Measurements from ENCODE around the gene KRT82.
"Not testable (repeated sequence)": the region's sequence is repeated elsewhere in the genome, so short reads cannot be mapped to it uniquely, and the experiment has no call there.

The KRT82 gene

GRCh38 chr12:52434760-52435530 is 28.8 kb upstream of the KRT82 start:
- FAIRE-seq: no peak

- FAIRE-seq: no peak
Measured at GRCh38 chr12:52434081-52434733, 28.1 kb upstream of the KRT82 start, which contains the start of gene KRT75. Gene KRT75 (minus strand): TSS chr12:52434371. CDS start chr12:52434304, 67 bp downstream.

DNA sequence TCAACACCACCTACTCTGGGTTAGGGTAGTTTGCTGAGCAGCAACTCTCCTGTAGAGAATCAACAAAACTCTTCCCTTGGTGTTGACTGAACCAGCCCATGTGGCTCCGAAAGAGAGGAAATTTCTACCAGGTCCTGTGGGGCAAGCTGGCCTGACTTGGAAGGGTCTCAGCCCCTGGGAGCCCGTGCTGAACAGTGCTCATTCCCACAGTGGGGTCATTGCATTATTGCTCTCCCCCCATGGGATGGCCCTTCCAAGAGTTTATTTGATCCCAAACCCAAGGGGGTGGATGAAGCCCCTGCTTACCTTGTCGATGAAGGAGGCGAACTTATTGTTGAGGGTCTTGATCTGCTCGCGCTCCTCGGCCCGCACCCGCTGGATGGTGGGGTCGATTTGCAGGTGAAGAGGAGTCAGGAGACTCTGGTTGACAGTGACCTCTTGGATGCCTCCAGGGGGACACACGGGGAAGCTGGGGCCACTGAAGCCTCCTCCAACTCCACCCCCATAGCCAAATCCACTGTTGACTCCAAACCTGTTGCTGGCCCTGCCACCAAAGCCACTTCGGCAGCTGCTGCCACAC is 27.5 kb upstream of the KRT82 start:
- FAIRE-seq: no peak

DNA sequence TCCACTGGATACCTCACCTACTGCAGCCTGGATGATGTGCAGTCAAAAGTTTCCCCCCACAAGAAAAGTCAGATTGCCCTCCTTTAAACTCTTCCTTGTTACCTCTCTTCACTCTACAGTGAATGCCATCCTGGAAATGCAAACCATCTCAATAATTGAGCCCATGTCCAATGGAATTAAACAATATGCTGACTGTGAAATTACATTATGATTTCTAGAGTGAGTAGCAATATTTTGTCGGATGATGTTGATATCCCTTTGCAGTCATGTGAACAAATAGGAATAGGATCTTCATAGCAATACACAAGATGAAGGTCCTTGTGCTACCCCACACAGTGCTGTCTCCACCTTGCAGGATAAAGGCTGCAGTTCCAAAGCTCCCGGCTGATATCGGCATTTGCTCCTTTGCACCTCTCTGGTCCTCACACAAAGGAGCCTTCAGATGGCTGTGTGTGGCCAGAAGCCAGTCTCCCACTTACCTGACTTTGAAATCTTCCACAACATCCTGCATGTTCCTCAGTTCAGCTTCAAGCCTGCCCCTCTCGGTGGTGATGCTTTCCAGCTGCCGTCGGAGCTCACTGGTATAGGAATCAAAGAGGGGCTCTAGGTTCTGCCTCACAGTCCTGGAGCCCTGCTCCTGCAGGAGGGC is 26.5 kb upstream of the KRT82 start:
- no peak for FAIRE-seq

DNA sequence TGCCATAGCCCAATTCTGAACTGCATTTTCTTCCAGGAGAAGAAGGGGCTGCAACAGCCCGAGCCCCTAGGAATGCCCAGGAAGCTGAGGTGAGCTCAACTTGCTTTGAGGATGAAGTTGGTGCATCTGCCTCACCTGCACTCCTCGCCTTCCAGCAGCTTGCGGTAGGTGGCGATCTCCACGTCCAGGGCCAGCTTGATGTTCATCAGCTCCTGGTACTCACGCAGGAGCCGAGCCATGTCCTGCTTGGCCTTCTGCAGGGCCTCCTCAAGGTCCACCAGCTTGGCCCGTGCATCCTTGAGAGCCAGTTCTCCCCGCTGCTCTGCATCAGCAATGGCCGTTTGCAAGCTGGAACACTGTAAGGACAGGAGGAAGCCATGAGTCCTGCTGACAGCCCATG is 22.0 kb upstream of the KRT82 start:
- no peak for FAIRE-seq

DNA sequence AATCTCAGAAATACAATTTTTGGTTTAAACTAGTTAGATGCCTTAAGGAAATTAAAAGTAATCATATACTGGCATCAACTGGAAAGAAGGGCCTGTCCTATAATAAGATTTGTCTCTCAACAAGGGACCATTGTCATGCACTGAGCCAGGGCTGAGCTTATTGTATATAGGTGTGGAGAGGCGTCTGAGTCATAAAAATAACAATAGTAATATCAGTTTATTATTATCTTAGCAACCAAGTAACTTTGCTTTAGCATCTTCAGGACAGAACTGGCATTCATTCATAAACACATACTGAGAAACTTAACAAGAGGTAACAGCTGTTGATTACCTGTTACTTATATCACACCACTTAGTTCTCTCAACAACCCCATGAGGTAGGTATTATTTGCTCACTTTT is 20.9 kb upstream of the KRT82 start:
- no peak for FAIRE-seq

GRCh38 chr12:52426034-52426433 is 19.9 kb upstream of the KRT82 start:
- no peak for FAIRE-seq

DNA sequence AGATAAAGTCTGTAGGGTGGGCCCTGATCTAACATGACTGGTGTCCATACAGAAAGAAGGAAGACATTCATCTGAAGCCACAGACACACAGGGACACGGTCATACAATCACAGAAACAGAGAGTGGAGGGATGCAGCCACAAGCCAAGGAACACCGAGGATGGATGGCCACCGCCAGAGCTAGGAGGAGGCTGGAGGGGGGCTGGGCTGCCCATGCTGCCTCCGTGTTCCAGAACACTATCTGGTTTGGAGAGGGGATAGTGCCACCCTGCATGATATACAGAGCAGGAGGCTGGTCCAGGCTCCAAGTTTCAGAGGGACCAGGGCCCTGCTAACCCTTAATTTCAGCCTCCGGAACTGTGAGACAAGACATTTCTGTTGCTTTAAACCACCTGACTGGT is 19.3 kb upstream of the KRT82 start:
- no peak for FAIRE-seq

DNA sequence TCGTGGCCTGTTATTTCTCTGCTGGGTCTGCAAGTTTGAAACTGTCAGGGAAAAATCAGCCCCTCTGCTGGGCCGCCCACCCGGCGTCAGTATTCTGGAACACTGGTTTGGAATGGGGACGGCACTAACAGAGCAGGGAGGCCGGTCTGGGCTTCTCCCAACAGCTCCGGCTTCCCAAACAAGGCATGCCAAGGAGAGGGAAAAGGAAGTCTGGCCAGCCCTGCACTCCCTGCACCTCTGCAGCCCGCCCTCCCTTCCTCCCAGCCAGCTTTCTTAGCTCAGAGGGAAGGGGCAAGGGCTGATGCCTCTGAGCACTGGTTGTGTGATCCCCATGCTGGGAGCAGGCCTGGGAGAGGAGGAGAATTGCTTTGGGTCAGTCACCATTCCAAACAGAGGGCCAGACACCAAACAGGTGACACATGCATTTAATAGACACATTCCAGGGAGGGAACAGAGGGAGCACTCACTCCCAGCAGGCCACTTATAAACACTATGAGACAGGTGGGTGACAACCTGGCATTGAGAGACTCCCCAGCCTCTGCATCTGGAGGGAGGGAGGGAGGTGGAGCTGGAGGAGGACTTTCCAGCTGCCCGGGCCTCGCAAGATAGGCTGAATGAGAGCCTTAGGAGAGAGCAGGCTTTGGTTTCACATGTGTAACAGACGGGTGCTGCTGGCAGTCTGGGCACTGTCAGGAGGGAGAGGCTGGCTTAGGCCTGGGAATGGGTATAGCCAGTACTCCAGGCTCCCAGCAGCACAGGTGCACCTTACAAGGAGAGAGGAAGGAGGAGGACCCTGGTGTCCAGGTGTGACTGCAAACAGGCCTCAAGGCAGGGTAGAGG is 17.7 kb upstream of the KRT82 start:
- no peak for FAIRE-seq

DNA sequence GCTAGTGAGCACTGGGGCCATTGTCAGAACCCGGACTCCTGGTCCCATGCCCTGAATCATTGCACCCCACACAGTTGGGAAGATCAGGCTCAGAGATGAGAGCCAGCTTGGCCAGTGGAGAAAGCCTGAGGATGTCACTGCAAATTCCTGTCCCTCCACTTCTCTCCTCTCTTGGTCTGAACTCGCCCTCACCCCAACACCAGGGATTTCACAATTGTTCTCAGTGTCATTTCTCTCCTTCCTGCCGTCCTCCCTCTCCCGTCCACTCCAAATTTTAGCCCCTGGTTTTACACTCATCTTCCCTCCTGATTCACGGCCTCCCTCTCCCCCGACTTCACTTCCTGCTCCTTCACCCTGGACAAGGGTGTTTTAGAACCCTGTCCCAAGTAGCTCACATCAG is 16.9 kb upstream of the KRT82 start:
- FAIRE-seq: no peak

GRCh38 chr12:52419656-52420055 is 13.5 kb upstream of the KRT82 start:
- FAIRE-seq: no peak

- FAIRE-seq: no peak
Measured at GRCh38 chr12:52418576-52419110, 12.5 kb upstream of the KRT82 start.

- no peak for FAIRE-seq
Measured at GRCh38 chr12:52417740-52418139, 11.6 kb upstream of the KRT82 start.

GRCh38 chr12:52416795-52417194 is 10.7 kb upstream of the KRT82 start:
- no peak for FAIRE-seq

DNA sequence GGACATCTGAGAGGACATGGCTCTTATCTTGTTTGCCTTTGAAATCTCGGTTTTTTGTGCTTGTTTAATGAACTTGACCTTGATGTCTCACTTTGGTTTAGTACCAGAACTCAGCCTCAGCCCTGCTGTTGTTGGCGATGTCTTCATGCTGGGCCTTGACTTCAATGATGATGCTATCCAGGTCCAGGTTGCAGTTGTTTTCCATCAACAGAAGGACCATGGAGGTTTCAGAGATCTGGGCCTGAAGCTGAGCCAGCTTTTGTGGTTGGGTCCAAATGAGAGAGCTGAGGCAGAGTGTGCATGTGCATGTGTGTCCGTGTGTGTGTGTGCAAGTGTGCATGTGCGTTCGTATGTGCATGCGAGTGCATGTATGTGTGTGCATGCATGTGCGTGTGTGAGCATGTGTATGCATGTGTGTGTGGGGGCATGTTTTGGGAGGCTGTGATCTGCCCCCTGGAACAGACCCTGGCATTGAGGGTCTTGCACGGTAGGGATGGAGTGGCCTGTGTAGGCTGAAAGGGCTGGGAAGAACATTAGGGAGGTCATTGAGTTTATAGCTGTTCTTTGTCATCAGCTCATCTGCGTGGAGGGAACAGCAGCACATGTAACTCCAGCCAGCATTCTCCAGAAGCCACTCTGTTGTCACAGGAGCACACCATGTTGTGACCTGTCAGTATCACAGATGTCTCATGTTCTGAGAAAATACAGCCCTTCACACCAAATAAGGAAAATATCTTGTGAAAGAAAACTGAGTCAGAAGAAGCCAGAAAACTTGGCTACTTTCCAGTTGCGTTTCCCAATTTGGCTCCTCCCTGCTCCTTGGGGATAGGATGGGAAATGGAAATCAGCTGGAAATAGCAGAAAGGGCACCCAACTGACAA is 10.0 kb upstream of the KRT82 start:
- no peak for FAIRE-seq

DNA sequence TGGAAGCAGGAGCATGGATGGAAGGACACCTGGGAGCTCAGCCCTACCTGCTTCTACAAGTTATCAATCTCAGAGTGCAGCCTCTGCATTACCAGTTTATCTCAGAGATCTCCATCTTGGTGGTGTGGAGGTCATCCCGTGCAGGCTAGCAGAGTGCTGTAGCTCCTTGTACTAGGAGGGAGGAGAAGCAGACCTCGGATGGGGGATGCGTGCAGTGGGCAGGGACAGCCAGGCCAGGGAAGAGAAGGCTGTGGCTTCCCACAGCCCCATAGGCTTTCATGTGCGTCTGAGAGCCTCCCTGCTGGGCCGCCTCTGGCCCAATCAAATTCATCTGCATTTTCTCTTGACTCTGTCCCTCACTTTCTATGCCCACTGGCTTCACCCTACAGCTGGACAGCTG is 8.8 kb upstream of the KRT82 start:
- FAIRE-seq: no peak

GRCh38 chr12:52413782-52414345 is 7.7 kb upstream of the KRT82 start:
- no peak for FAIRE-seq

GRCh38 chr12:52413202-52413601 is 7.1 kb upstream of the KRT82 start:
- FAIRE-seq: no peak

DNA sequence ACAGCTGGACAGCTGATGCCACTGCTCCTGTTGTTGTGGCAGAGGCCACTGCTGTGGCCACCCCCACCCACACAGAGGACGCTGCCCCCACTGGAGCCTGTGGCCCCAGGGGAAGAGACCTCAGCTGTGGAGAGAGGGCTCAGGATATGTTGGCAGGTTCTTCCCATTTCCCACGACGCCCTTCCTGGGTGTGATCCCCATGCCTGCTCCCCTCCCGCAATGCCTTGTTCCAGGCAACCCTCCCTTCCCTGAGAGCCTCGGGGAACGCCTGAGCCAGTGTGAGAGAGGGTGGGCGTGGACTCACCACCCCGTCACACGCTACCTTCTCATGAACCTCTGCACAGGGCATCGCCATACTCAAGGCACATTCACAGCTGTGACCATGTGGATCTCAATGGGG is 5.7 kb upstream of the KRT82 start:
- no peak for FAIRE-seq

GRCh38 chr12:52410589-52411248 is 4.6 kb upstream of the KRT82 start:
- not testable (repeated sequence) for FAIRE-seq

GRCh38 chr12:52407918-52408317 is 1.8 kb upstream of the KRT82 start:
- FAIRE-seq: no peak

All from A204.1 (cell line).